OCI-LY3 (cell line): ENCODE data around the gene CIZ1.

Experiments used
- H2AFZ ChIP-seq: fragments of 200-600, 300-600 bp; shearing (Covaris generic); 2 replicates; pipeline ENCODE4 v1.6.0; 2014; ENCODE audit warnings: antibody characterized with exemption, low read depth, low read length
- H3K27ac ChIP-seq: fragments of 200-600, 300-600 bp; sonication (generic); 2 replicates; pipeline ENCODE4 v1.5.1; 2014; ENCODE audit warnings: mild to moderate bottlenecking, low read length, moderate library complexity, mixed read lengths
- H3K27me3 ChIP-seq: fragments of 200-600, 300-600 bp; sonication (generic); 2 replicates; pipeline ENCODE4 v1.6.1; 2014; ENCODE audit warnings: low read depth, low read length, mixed read lengths
- H3K36me3 ChIP-seq: fragments of 200-600, 300-600 bp; sonication (generic); replicated peaks from 2 replicates; pipeline ENCODE3; 2014; ENCODE audit warnings: low read depth, low read length, mixed read lengths
- H3K4me1 ChIP-seq: fragments of 300-600, 200-600 bp; sonication (generic); 2 replicates; pipeline ENCODE4 v1.6.1; 2014; ENCODE audit warnings: low read length, mixed read lengths
- H3K4me2 ChIP-seq: fragments of 200-600, 300-600 bp; sonication (generic); 2 replicates; pipeline ENCODE4 v1.6.1; 2014; ENCODE audit warnings: low read length, mixed read lengths
- H3K4me3 ChIP-seq: fragments of 300-600, 200-600 bp; sonication (generic); 2 replicates; pipeline ENCODE4 v1.5.1; 2014; ENCODE audit warnings: antibody characterized with exemption, mild to moderate bottlenecking, low read length, moderate library complexity
- H3K79me2 ChIP-seq: fragments of 300-600, 200-600 bp; shearing (Covaris generic); 2 replicates; pipeline ENCODE4 v1.6.1; 2014; ENCODE audit warnings: mild to moderate bottlenecking, low read length, mixed read lengths
- H3K9ac ChIP-seq: fragments of 300-600, 200-600 bp; shearing (Covaris generic); 2 replicates; pipeline ENCODE4 v1.6.0; 2014; ENCODE audit warnings: mild to moderate bottlenecking, low read length, moderate library complexity
- H3K9me3 ChIP-seq: fragments of 200-600, 300-600 bp; shearing (Covaris generic); 2 replicates; pipeline ENCODE4 v1.6.1; 2014; ENCODE audit warnings: low read length, mixed read lengths; ENCODE audit not compliant: insufficient read depth
- H4K20me1 ChIP-seq: fragments of 200-600, 300-600 bp; sonication (generic); 2 replicates; pipeline ENCODE4 v1.6.1; 2016; ENCODE audit warnings: low read length, mixed read lengths; ENCODE audit not compliant: insufficient read depth
- EZH2phosphoT487 ChIP-seq: fragments of 200-600 bp; shearing (Covaris generic); IDR thresholded peaks from 2 replicates; pipeline ENCODE4 v1.6.1; 2018; ENCODE audit warnings: antibody characterized with exemption, mixed run types, low read depth
- TF ChIP-seq, protein P1 (sequence below): fragments of 200-600, 300-600 bp; sonication (generic); IDR thresholded peaks from 2 replicates; pipeline ENCODE4 v1.5.1; 2014; ENCODE audit warnings: antibody characterized with exemption, low read length, low read depth

The CIZ1 gene

GRCh38 chr9:128201441-128202369 lies 10.3 kb upstream of the CIZ1 start:
- no peaks in the 10 kb centered on the region for H3K36me3 ChIP-seq
- no peak overlapping the region for H3K4me2 ChIP-seq
- no peak overlapping the region for H3K27ac ChIP-seq
- H3K9me3 ChIP-seq: no peaks in the 10 kb centered on the region
- TF ChIP-seq, protein P1, sequence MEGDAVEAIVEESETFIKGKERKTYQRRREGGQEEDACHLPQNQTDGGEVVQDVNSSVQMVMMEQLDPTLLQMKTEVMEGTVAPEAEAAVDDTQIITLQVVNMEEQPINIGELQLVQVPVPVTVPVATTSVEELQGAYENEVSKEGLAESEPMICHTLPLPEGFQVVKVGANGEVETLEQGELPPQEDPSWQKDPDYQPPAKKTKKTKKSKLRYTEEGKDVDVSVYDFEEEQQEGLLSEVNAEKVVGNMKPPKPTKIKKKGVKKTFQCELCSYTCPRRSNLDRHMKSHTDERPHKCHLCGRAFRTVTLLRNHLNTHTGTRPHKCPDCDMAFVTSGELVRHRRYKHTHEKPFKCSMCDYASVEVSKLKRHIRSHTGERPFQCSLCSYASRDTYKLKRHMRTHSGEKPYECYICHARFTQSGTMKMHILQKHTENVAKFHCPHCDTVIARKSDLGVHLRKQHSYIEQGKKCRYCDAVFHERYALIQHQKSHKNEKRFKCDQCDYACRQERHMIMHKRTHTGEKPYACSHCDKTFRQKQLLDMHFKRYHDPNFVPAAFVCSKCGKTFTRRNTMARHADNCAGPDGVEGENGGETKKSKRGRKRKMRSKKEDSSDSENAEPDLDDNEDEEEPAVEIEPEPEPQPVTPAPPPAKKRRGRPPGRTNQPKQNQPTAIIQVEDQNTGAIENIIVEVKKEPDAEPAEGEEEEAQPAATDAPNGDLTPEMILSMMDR: no peak
- no peak for TF ChIP-seq EZH2phosphoT487
- peaks cover 5% of the 10 kb centered on the region; the same call in 1 of the 2 replicates for H3K4me1 ChIP-seq
- no peak overlapping the region for H3K4me3 ChIP-seq
- no peaks in the 10 kb centered on the region for H4K20me1 ChIP-seq
- H3K79me2 ChIP-seq: no peaks in the 10 kb centered on the region
- H2AFZ ChIP-seq: no peak overlapping the region
- H3K9ac ChIP-seq: no peak overlapping the region
- peaks cover 23% of the 10 kb centered on the region for H3K27me3 ChIP-seq

GRCh38 chr9:128193469-128194096 lies 2.2 kb upstream of the CIZ1 start:
- H3K9me3 ChIP-seq: no peaks in the 10 kb centered on the region
- no peak overlapping the region for H2AFZ ChIP-seq
- TF ChIP-seq, protein P1: no peak
- no peak for TF ChIP-seq EZH2phosphoT487
- H3K4me2 ChIP-seq: no peak overlapping the region
- H3K27ac ChIP-seq: no peak overlapping the region
- no peaks in the 10 kb centered on the region for H4K20me1 ChIP-seq
- H3K9ac ChIP-seq: no peak overlapping the region
- no peak overlapping the region for H3K4me3 ChIP-seq
- H3K27me3 ChIP-seq: no peaks in the 10 kb centered on the region
- peaks cover 9% of the 10 kb centered on the region for H3K4me1 ChIP-seq
- H3K79me2 ChIP-seq: peaks cover 20% of the 10 kb centered on the region
- peaks cover 7% of the 10 kb centered on the region for H3K36me3 ChIP-seq

GRCh38 chr9:128192601-128193371 lies 1.4 kb upstream of the CIZ1 start:
- Histone ChIP-seq H3K27me3 (no peaks in the 10 kb centered on the region), H3K4me3 (no peak overlapping the region), H3K36me3 (peaks cover 7% of the 10 kb centered on the region), H3K4me2 (no peak overlapping the region), H3K79me2 (peaks cover 20% of the 10 kb centered on the region), H3K27ac (no peak overlapping the region), H2AFZ (no peak overlapping the region), H3K9ac (no peak overlapping the region), H3K9me3 (no peaks in the 10 kb centered on the region), H3K4me1 (peaks cover 9% of the 10 kb centered on the region), H4K20me1 (no peaks in the 10 kb centered on the region)
- TF ChIP-seq, protein P1: no peak
